OCI-LY7 (cell line): ENCODE results near the gene C5orf34.

Source experiments
- EZH2phosphoT487 ChIP-seq: fragments of 200-600 bp; sonication (generic); IDR thresholded peaks from 2 replicates; pipeline ENCODE4 v1.6.1; 2018; ENCODE audit warnings: low read depth, borderline replicate concordance, mild to moderate bottlenecking, mixed run types, antibody characterized with exemption, low read length, moderate library complexity, mixed read lengths
- TF ChIP-seq, protein P1 (sequence below): fragments of 200-600 bp; sonication (generic); conservative IDR thresholded peaks from 2 replicates; pipeline ENCODE4 v1.5.1; 2014; ENCODE audit warnings: mild to moderate bottlenecking, antibody characterized with exemption, low read length, moderate library complexity, mixed read lengths

DNA sequence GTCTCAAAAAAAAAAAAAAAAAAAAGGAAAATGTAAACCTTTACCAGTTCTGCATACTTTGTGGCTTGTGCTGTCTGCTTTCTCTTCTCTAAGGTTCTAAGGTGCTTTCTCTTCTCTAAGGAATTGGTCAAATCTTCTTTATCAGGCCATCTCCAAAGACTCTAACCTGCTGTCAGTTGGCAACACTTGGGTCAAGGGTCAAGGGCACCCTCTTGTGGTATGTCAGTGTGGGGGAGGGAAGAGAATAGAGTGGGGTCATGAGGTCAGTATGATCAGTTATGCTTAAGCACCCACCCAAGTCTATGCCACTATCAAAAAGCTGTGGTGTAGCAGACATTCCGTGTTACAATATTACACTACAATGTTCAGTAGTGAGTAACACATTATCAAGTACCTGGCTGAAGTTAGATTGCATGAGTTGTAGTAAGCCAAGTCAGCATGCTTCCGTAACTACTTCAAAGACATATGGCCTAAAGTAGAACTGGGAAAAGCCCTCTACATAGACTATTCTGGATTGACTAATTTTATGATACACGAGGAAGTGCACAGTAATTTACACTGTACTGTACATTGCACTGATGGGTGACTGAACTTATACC, 77.8 kb downstream of the C5orf34 start:
- TF ChIP-seq, protein P1, sequence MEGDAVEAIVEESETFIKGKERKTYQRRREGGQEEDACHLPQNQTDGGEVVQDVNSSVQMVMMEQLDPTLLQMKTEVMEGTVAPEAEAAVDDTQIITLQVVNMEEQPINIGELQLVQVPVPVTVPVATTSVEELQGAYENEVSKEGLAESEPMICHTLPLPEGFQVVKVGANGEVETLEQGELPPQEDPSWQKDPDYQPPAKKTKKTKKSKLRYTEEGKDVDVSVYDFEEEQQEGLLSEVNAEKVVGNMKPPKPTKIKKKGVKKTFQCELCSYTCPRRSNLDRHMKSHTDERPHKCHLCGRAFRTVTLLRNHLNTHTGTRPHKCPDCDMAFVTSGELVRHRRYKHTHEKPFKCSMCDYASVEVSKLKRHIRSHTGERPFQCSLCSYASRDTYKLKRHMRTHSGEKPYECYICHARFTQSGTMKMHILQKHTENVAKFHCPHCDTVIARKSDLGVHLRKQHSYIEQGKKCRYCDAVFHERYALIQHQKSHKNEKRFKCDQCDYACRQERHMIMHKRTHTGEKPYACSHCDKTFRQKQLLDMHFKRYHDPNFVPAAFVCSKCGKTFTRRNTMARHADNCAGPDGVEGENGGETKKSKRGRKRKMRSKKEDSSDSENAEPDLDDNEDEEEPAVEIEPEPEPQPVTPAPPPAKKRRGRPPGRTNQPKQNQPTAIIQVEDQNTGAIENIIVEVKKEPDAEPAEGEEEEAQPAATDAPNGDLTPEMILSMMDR, result peak; percentile 36
- no peak for TF ChIP-seq EZH2phosphoT487
